HG02943 (cell line): ENCODE results near the gene FAM216B.
"Not testable (repeated sequence)": the region's sequence is repeated elsewhere in the genome, so short reads cannot be mapped to it uniquely, and the experiment has no call there.

Experiments
- ATAC-seq: cut with Tn5 transposase; IDR thresholded peaks from one replicate; pipeline ENCODE4 v1.9.1; 2021; ENCODE audit warnings: mild to moderate bottlenecking, low read depth, moderate library complexity; ENCODE audit not compliant: unreplicated experiment

Gene FAM216B

DNA sequence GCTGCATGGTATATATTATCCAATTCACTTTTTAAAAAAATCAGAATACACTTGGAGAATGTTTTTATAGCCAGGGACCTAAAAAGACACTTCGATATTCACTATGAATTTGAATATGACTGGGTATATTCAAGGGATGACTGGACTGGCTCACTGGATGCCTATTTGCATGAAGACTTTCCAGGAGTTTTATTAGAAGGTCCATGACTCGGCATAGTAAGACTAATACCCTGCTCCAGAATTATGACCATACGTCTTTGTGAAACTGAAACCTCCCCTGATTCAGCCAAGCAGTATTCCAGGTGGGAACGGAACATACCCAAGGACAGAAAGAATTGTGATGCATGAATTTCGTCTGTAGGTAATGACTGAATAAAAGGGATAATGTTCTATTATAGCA lies 3.9 kb upstream of the FAM216B start:
- no peak for ATAC-seq

- no peak for ATAC-seq
Observed at GRCh38 chr13:42780044-42780443, 1.3 kb upstream of the FAM216B start.

GRCh38 chr13:42786715-42787114 lies 5.3 kb downstream of the FAM216B start:
- ATAC-seq, result no peak

DNA sequence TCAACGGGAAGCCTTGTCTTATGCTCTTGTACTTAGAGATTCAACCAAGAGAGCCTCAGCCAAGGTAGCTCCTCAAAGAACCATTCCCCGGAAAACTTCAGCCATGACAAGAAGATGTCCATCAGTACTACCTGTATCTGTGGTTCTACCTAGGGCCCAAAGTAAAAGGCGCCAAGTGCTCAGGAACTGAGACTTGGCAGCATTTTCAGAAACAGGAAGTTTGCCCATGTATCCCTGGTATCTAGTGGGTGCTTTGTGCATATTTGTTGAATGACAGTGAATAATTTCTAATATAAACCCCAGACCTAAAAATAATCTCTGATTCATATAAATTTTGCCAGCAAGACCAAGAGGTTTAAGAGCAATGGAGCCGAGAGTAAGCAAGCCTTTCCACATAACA lies 7.2 kb downstream of the FAM216B start:
- no peak for ATAC-seq

- ATAC-seq, result no peak
Observed at GRCh38 chr13:42792154-42792553, 10.8 kb downstream of the FAM216B start.

DNA sequence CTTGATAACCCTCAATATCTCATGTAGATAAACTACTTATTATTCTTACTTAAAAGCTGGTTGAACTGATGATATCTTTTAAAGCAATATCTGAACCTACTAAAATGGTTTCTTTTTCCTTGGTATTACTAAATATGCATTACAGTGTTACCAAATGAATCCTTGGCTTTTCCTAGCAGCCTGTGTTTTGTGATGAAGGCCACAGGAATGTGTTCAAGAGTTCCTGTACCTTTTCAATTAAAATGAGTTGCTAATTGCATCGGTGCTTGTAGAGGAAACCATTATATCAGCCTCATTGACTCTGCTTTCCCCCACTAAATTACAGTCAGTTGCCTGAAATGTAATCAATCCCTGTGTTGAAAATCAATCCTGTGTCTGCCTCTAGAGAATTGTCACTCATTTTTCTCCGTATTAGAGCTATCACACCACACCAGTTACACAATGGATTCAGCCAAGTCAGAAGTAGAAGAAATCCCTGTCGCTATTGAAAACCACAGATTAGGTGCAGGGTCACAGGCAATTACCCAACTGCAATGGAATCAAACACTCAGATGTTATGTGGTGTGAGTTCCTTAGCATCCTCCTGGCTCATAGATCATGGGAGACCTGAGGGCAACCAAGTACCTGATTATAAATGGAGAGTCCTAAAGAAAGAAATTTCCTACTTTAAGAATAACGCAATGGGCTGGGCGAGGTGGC lies 13.3 kb downstream of the FAM216B start:
- no peak for ATAC-seq

DNA sequence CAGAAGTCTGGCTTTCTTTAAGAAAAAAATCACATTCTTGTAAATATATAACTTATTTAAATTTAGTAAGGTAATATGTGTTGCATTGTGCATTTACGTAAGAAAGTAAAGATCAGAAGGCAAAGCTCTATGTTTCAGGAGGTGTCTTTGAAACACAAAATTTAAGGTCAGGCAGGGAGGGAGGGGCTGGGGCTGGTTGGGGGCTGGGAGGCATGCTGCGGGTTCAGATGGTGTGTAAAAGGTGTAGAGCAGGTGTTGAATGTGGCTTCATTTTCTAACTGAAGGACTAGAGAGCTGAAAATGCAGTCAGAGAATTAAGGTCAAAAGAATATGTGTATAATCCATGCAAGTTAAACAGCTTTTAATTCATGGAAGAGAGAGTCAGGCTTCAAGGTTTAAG lies 14.3 kb downstream of the FAM216B start:
- no peak for ATAC-seq

- ATAC-seq, result no peak
Observed at GRCh38 chr13:42796747-42797356, 15.5 kb downstream of the FAM216B start.

GRCh38 chr13:42798118-42798517 lies 16.7 kb downstream of the FAM216B start:
- ATAC-seq, result no peak

GRCh38 chr13:42800109-42800643 lies 18.8 kb downstream of the FAM216B start:
- ATAC-seq, result no peak

GRCh38 chr13:42803563-42804204 lies 22.3 kb downstream of the FAM216B start:
- no peak for ATAC-seq

DNA sequence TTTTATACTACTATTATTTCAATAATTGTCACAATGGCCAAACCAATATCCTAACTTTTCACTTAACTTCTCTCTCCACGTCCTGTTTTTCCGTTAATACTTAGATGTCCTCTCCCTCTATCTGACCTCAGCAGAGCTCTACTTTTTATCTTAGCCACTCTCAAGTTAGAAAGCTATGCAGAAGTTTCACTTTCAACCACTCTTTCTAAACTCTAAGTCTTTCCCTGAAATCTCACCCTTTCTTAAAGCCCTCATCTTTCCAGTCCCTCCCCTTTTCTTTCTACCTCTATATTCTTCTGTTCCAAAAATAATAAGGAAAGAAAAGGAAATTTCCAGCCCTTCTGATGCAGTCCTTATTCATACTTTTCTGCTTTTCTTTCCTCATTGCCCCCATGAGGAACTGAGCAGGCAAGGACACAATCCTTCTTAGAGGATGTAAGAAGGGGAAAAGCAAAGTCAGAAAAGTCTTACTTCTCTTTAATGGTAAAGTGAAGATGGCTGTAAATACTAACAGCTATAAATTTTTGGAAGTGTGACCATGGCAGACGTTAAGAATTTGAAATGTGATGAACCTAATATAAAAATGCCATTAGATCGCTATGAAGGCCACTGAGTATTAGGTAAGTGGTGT lies 23.0 kb downstream of the FAM216B start:
- no peak for ATAC-seq

GRCh38 chr13:42807241-42807640 lies 25.9 kb downstream of the FAM216B start:
- no peak for ATAC-seq

DNA sequence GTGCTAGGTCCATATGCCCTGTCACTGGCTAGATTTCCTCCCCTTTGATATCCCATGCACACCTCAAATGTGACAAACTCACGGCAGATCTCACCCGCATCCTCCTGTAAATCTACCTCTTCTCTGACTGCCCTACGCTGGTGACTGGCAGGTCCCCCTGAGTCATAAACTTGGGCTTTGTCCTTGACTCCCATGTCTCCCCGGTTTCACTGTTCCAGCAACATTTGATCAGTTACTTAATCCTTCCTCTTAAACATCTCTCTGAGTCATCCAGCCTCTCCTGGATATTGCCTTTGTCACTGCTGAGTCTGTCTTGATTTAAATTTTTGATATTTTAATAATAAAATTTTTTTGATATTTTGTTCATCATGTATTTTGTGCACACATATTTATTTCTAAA lies 26.5 kb downstream of the FAM216B start:
- no peak for ATAC-seq

DNA sequence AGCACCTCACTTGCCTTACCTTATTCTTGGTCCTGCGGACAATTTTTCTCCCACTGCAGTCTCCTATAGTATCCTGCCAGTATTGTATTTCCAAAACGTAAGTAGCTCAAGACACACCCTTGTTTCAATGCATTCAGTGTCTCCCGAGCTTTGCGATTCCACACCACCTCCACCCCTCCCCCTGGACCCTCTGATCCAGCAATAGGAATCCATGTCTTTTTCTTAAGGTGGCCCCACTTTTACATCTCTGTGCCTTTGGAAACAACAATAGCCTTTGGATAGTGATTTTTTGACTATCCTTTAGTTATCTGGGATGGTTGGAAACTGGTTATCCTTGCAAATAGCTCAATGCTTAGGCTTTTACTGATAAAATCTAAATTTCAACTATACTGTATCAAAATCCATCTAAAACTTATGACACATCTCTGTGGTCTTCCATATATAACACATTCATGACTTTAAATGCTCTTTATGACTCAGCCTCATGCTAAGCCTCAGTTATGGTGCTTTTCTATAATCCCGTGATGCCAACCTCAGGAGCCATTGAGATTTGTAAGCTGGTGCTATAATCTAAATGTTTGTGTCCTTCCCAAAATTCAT lies 27.1 kb downstream of the FAM216B start:
- no peak for ATAC-seq

DNA sequence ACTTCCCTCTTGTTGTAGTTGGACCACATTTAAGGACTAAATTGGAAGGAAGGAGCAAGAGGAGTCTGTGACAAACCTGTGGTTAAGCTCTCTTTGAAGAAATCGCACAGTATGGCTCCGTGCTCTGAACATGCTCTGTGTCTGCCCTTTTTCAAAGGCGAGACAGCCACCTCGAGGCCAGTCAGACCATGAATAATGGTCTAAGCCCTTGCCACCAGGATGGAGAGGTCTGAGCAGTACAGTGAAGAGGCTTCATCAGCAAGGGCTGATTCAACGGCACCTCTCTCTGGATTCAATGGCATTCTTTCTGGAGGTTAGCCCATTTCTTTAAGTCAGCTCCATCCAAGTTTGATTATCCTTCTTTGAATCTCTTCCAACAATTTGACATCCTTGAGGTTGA lies 30.9 kb downstream of the FAM216B start:
- ATAC-seq, result no peak

GRCh38 chr13:42814868-42815267 lies 33.5 kb downstream of the FAM216B start:
- ATAC-seq, result no peak

DNA sequence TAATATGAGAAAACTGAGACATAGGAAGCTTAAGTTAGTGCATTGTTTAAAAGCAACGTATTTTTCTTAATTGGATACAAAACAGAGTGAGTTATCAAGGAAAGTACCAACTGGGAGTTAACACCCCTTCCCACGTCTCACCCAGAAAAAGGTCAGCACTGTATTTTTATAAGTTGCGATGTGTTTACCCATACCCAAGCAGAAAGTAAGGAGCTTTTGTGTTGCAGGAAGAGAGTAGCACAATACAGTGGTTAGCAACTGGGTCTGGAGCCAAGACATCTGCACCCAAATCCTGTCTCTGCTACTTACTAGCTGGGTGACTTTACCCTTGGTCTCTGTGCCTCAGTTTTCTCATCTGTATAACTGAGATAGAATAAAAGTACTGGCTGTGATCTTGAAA lies 34.3 kb downstream of the FAM216B start:
- no peak for ATAC-seq

- ATAC-seq, result no peak
Observed at GRCh38 chr13:42816538-42816937, 35.2 kb downstream of the FAM216B start.

- ATAC-seq, result not testable (repeated sequence)
Observed at GRCh38 chr13:42819687-42820086, 38.3 kb downstream of the FAM216B start.

- no peak for ATAC-seq
Observed at GRCh38 chr13:42820451-42820850, 39.1 kb downstream of the FAM216B start.
